ENCODE measurements around the gene CHAC1.
"Not testable (repeated sequence)": the region's sequence is repeated elsewhere in the genome, so short reads cannot be mapped to it uniquely, and the experiment has no call there.

The CHAC1 gene

DNA sequence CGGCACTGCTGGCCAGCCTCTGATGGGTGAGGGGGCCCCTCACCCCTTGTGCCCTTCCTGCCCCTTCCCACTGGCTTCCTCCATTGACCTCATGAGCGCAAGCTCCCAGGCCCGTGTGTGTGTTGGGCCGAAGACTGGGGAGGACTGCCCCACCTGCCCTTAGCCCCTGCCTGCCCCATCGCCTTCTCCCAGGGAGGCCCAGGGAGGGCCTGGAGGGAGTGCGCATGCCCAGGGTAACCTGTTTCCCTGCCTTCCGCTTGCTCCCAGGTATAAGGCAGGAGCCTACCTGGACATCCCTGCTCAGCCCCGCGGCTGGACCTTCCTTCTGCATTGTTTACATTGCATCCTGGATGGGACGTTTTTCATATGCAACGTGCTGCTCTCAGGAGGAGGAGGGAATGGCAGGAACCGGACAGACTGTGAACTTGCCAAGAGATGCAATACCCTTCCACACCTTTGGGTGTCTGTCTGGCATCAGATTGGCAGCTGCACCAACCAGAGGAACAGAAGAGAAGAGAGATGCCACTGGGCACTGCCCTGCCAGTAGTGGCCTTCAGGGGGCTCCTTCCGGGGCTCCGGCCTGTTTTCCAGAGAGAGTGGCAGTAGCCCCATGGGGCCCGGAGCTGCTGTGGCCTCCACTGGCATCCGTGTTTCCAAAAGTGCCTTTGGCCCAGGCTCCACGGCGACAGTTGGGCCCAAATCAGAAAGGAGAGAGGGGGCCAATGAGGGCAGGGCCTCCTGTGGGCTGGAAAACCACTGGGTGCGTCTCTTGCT lies 15.3 kb upstream of the CHAC1 start:
- no peak for DNase-seq (ENCODE audit: low read depth, low spot score)

DNA sequence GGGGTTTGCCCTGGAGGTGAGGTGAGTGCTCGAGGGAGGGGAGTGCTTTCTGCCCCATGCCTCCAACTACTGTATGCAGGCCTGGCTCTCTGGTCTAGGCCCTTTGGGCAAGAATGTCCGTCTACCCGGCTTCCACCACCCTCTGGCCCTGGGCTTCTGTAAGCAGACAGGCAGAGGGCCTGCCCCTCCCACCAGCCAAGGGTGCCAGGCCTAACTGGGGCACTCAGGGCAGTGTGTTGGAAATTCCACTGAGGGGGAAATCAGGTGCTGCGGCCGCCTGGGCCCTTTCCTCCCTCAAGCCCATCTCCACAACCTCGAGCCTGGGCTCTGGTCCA lies 14.8 kb upstream of the CHAC1 start:
- no peak for DNase-seq (ENCODE audit: low read depth, low spot score)

DNA sequence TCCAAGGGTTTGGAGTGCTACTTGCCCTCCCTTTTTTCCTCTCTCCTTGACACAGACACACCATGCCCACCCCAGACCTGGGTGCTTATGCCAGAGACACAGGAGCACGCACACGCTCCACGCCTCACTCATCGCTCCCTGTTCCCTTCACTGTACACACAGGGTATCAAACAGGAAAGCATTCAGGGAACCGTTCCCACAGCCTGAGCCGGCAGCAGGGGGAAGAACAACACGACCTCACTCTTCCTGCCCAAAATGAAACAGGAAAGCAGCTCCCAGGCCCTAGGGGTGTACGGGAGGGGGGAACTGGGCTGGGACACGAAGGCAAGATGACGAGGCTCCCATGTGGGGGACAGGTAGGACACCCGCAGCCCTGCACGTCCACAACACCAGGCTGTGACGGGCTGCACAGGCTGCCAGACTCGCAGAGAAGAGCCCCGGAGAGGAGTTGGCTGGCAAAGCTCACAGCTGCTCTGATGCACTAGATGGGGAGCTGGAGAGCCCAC lies 12.9 kb upstream of the CHAC1 start:
- no peak for DNase-seq (ENCODE audit: low read depth, low spot score)

DNA sequence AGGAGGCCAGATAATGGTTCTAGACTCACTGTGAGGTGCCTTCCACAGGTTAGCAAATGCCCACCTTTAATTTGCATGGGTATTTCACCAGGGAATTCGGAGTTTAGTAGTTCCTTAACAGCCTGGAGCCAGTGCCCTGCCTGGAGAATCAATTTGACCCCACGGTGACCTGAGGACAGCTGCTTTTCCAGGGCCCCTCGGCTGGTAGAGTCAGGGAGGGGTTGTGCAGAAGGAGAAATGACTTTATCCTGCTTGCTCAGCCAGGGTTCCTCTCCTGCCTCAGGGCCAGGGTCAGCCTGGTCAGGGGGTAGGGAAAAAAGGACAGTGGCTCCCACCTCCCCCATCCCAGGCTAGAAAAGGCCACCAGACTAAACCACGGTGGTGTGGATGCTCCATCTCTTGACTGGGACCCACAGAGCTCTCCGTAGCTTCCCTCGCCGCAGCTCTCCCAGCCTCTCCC lies 12.2 kb upstream of the CHAC1 start:
- no peak for DNase-seq (ENCODE audit: low read depth, low spot score)

DNA sequence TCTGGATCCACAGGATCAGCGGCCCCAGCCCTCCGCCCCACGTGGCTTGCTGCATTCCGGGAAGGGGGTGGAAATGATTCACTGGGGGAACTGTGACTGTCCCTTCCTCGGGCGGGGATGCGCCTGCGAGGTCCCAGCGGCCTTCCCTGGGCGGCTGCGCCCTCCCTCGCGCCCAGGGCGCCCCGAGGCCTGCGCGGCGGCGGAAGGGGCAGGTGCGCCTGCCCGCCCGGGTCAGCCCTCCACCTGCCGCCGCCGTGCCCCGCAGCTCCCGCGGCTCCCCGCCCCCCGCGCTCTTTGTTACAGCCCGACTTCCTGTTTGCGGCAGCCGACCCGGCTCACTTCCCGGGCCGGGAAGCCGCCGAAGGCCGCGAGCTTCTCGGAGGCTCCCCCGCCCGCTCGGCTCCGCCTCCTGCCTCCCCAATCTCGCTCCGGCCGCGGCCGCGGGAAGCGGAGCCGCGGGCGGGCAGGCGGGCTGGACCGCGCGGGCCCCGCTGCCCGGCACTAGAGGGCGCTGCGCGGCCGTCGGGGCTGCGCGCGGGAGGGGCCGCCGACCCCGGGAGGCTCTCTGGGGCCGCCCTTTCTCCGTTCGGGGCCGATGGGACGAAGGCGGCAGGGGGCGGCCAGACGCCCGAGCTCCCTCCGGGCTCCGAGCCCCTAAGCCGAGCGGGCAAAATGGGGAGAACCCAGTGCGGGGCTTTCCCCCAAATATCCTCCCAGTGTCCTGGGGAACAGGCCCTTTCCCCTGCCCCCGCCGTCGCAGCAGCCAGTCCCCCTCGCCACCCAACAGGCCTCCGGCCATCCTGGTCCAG lies 11.5 kb upstream of the CHAC1 start:
- DNase-seq (ENCODE audit: low read depth, low spot score), result no peak

DNA sequence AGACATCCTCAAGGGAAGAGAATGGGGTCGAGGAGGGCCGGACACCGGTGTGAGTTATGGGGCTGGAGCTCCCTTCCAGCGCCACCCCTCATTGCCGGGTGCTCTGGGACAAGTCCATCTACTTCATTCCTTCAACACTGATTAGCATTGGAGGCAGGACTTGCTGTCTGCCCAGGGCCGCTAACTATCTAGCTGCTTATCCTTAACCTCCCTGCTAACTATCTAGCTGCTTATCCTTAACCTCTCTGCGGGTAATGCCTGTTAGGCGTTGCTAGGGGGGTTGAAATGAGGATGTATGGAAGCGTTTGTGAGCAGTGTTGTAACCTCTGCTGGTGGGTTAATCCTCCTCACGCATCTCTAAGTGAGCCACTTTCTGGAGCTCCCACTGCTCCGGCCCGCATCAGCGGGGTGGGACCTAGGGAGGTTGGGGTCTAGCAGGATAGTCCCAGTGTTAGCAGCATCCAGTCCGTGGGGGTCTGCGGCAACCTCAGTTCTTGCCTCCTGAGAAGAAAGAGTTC lies 10.9 kb upstream of the CHAC1 start:
- no peak for DNase-seq (ENCODE audit: low read depth, low spot score)

DNA sequence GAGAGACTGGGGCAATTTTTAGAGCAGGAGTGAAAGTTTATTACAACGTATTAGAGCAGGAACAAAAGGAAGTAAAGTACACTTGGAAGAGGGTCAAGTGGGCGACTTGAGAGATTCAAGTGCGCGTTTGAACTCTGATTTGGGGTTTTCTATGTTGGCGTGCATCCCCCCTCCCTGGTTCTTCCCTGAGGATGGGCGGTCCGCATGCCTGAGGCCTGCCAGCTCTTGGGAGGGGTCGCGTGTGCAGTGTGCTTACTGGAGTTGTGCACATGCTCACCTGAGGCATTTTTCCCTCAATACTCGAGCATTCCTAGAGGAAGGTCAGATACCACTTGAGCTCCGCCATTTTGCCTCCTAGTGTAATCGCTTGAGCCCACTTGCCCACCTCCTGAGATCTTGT lies 10.4 kb upstream of the CHAC1 start:
- no peak for DNase-seq (ENCODE audit: low read depth, low spot score)

DNA sequence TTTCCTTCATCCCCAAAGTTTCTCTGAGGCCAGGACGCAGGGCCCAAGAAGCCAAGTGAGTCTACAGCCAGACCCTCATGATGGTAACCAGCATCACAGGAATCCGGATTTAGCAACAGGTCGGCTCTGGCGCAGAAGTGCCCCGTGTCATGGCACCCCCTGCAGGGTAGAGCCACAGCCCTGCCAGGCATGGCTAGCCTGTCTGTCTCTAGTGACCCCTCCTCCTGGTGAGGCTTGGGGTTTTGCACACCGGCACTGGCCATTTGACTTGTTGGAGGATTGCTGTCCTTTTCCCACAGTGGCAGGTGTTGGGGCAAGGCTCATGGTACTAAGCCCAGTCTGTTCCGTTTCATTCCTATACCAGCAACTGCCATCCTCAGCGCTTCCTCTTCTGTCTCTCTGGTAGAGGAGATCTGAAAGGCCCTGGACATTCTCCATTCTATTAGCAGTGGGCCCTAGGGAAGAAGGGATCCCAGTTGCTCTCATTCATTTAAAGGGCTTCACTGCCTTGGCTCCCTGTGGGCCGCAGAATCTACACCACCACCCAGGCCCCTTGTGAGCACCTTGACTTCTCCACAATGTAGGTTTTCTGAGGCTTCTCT lies 9.4 kb upstream of the CHAC1 start:
- DNase-seq (ENCODE audit: low read depth, low spot score), result no peak

DNA sequence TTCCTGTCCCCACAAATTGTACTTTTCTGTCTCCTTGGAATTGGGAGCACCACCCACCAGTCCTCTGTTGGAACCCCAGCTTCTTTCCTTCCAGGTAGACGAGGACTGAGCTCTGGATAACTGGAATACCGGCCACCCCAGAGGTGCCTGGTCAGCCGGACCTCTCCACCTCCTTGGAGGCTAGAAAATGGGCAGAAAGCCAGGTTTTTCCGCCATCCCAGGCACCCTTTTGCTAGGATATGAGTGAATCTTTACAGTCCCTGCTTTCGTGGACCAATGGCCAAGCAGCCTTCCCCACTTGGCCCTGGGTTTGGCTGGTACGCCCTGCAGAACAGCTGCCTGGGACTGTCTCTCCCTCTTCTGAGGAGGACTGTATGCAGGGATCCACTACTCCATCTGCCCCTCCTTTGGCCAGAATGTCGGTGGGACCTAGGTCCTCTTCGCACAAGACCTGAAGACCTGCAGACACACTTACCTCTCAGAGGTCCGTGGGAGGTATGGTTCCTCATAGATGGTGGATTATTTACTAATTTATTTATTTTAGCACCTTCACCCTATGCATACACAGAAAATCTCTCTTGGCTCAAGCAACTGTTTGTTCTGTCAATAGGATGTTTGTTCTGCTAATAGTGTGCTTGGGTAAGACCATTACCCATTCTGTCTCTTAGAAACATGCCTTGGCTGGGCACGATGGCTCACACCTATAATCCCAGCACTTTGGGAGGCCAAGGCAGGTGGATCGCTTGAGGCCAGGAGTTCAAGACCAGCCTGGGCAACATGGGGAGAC lies 8.6 kb upstream of the CHAC1 start:
- no peak for DNase-seq (ENCODE audit: low read depth, low spot score)

DNA sequence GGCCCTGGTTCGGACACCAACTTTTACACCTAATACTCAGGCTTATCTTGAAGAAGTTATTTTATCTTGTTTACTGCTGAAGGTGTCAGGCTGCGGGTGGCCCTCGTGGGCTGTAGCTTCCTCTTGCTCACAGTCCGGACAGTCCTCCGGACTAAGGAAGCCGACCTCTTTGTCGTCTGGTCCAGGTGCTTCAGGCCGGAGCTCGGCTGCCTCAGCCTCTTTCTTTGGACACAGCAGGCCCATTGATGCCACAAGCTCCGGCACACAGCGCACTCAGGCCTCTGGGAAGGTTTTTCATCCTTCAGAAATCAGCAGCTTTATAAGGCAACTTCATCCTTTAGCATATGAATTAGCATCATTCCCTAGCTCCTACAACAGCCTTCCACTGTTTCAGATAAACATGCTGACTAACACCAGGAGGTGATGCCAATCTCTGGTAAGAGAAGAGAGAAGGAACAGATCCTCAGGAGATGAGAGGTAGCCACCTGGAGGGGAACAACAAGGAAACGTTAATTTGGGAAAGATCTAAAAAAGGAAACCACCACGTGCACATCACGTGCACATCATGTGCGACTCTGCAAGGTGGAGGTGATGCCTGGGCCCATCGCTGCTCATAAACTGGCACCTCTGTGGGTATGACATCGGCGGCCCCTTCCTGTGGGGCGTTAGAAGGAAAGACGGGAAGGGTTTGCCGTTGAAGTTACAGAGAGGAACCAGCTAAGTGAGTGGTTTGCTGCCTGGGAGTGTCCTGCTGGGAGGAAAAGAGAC lies 4.4 kb upstream of the CHAC1 start:
- no peak for DNase-seq (ENCODE audit: low read depth, low spot score)

DNA sequence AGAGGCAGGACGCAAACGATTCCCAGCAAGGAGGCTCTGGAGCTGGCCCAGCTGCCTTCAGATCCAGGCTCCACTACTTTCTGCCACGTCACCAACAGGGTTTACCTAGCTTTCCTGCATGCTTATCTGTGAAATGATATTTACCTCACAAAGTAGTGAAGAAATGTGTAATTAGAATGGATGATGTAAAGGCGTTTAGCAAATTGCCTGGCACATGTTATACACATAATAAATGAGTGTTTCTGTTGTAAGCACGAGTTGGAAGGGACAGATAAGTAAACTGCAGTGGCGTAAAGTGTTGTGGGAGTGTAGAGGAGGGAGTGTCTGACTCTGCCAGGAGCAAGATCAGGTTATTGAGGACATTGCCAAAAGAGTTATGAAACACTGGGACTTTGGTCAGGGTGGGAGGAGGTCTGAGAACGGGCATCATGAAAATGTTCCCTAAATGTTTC lies 3.5 kb upstream of the CHAC1 start:
- no peak for DNase-seq (ENCODE audit: low read depth, low spot score)

DNA sequence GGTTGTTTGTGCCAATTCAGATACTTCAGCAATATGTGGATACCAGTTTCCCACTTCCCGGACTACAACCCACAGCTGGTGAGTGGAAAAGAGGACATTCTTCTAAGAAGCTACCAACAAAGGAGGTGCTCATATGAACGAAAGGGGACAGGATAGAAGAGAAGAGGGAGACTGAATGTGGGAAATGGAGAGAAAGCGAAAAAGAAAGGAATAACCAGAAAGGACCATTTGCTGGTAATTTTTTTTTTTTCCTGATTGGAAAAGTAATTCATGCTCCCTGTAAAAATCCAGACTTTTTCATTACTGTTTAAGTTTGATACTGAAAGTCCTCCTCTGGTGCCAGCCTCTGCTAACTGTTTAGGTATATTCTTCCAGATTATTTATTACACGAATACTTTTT lies 1.5 kb upstream of the CHAC1 start:
- no peak for DNase-seq (ENCODE audit: low read depth, low spot score)

DNA sequence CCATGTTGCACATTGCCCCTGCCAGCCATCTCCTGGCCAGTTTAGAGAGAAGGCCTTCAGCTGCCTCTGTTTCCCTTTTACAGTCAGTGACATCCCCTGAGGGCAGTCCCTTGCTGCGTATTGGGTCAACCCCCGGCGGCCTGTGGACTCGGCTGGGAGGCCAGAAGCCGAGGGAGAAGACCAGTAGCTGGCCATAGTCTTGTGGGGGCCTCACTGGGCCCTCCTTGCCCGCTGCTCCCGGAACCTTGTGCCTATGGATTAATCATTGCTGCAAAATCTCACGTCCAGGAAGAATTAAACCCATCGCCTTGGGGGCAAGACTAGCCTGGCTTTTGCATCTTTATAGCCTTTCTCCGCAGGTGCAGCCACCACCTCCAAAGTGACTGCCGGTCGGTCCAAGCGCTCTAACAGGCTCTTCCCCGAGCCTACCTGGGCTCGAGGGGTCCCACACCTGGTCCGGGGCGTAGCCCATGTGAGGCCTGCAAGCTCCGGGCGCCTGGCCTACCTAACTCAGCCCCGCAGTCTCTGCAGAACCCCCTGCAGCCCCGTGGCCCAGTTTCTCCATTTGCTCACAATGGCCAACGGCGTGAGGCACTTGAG lies 870 bp upstream of the CHAC1 start:
- no peak for DNase-seq (ENCODE audit: low read depth, low spot score)

DNA sequence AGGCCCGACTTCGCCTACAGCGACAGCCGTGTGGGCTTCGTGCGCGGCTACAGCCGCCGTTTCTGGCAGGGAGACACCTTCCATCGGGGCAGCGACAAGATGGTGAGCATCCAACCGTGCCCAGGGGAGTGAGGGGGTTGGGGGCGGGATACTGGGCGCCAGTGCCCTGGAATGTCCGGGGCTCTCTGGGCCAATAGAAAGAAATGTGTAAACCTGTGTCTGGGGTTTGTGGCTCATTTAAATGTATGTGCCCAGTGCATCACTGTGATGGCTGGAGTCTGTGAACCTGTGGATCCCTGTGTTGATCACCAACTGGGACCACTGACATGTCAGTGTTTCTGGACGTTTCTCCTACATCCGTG lies 423 bp downstream of the CHAC1 start:
- no peak for DNase-seq (ENCODE audit: low read depth, low spot score)

DNA sequence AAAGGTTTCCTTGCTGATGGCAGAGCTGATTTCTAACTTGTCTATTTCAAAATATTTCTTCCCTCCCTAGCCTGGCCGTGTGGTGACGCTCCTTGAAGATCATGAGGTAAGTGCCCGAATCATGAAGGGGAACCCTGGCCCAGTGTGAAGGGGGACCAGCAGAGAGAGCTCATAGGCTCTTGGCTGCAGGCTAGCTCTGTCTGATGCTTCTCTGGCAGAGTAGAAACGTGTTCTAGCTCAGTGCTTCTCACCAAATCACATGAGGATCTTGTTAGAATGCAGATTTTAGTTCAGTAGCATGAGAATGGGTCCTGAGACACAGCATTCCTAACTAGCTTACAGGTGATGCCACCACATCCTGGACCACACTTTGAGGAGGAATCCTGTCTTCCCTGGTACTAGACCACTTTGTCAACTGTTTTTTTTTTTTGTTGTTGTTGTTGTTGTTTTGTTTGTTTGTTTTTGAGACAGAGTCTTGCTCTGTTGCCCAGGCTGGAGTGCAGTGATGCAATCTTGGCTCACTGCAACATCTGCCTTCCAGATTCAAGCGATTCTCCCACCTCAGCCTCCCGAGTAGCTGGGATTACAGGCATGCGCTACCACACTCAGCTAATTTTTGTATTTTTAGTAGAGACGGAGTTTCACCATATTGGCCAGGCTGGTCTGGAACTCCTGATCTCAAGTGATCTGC lies 1.0 kb downstream of the CHAC1 start:
- DNase-seq (ENCODE audit: low read depth, low spot score), result not testable (repeated sequence)

DNA sequence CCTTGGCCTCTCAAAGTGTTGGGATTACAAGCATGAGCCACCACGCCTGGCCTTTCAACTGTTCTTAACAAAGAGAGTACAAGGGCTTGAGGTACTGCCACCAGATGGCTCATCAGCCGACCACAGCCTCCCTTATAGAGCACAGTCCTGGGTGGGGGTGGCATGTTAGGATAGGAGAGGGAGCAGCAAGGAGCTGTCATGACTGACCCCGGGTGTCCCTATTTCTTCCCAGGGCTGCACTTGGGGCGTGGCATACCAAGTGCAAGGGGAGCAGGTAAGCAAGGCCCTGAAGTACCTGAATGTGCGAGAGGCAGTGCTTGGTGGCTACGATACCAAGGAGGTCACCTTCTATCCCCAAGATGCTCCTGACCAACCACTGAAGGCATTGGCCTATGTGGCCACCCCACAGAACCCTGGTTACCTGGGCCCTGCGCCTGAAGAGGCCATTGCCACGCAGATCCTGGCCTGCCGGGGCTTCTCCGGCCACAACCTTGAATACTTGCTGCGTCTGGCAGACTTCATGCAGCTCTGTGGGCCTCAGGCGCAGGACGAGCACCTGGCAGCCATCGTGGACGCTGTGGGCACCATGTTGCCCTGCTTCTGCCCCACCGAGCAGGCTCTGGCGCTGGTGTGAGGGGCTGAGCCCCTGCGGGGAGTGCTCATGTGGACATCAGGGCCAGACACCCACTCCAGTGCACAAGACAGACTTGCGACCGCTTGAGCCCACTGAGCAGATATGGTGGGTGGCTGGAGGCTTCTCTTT lies 2.1 kb downstream of the CHAC1 start:
- DNase-seq (ENCODE audit: low read depth, low spot score), result no peak

DNA sequence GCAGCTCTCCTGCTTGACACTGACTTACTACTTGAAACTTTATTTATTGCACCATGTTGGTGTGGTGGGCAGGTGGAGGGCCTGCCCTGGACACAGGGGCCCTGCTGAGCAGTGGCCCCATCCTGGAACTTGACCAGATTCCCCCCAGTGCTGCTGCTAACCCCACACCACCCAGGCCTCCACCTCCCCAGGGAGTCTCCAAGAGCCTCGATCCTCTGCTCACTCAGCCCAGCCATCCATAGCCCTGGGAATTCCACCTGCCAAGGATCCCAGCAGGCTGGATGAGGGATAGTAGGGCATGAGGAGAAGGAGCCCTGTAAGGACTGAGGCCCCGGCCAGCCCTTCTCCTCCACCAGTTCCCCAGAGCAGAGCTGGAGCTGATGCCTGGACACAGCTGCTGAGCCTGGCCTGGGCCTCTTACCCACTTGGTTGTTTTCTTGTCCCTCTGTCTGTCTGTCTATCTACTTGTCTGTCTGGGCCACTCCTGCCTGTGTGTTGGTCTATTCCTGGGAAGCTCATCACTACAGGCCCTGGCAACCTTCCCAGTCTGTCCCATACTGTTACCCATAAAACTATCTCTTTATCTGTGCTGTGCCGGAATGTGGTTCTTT lies 2.8 kb downstream of the CHAC1 start:
- DNase-seq (ENCODE audit: low read depth, low spot score), result no peak

DNA sequence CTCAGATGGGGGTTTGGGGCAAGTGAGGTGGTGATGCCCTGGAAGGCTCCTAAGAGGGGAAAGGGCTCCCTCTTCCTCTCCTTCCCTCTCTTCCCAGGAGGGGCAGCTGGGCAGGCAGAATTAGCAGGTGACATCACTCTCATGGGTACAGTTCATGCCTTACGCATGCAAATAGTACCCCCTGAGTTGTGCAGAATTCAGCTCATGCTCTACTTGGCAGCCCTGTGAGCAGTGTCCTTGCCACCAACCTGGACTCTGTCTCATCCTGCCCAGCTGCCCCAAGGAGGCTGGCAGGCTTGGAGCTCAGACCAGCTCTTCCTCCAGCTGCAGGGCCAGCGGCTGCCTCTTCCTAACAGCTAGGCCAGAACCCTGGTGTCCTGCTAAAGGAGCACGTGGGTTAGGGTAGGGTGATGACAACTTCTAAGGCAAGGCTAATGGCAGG lies 3.3 kb downstream of the CHAC1 start:
- DNase-seq (ENCODE audit: low read depth, low spot score), result no peak

All from activated naive CD8-positive, alpha-beta T cell treated with anti-CD3 and anti-CD28 coated beads, Interleukin-2, amount 50 U/mL, for 16 hours (primary cell).